Mucosa of descending colon (tissue), 3 donors: ENCODE data around the gene CD53. TPM values are rescaled to one million over a fixed set of nuclear protein-coding genes. Genes with fewer than 3 reads are reported as not detected.

Experiments used
- ATAC-seq: fragments of 200-7000 bp; cut with Tn5 transposase; one replicate; pipeline ENCODE4 v1.9.1; 2020; ENCODE audit warnings: mild to moderate bottlenecking, moderate library complexity
- DNase-seq, 3 donors: peaks; one replicate each; pipeline ENCODE4 v3.0.0-alpha.2; 2020
- H3K36me3 ChIP-seq: fragments of 200-600 bp; one replicate; pipeline ENCODE4 v1.8.0; 2021; ENCODE audit warnings: low read depth, mild to moderate bottlenecking
- H3K4me1 ChIP-seq: fragments of 200-600 bp; one replicate; pipeline ENCODE4 v1.8.0; 2021; ENCODE audit warnings: low read depth, mild to moderate bottlenecking
- H3K4me3 ChIP-seq: fragments of 200-600 bp; one replicate; pipeline ENCODE4 v1.8.0; 2021; ENCODE audit warnings: mild to moderate bottlenecking
- H3K9me3 ChIP-seq: fragments of 200-600 bp; one replicate; pipeline ENCODE4 v1.8.0; 2021; ENCODE audit warnings: mild to moderate bottlenecking
- intact Hi-C, 2 donors: fragments of 100-400 bp; cut with DNase I in 1 of 2; cut with micrococcal nuclease in 1 of 2; formaldehyde crosslinking; loops; one replicate each; pipeline versions ENCODE4 v1.11.0 to v1.11.1; 2022; cut with DNase I, micrococcal nuclease
- total RNA-seq, 3 donors: library from RNA; stranded (reverse); fragmentation: NEBNext Ultra II Directional in 2 of 3; extraction: Animal tissue kit (Norgen Biotek cat#: 25700) in 2 of 3; gene quantifications; one replicate each; pipeline versions ENCODE4 v1.2.1 to v1.2.4, GENCODE V29; 2021 to 2023
- TF ChIP-seq, protein P1 (sequence below): fragments of 200-600 bp; IDR thresholded peaks from one replicate; pipeline ENCODE4 v1.8.0; 2022; ENCODE audit warnings: antibody characterized with exemption, mild to moderate bottlenecking
- donor health status: DM: no; HTN: no; CAD: no; lungs with moderate emphysema.
- donor health status: DM: no; HTN: no; CAD: no.
- donor health status: DM: no; HTN: yes; CAD: no.

The CD53 gene
- total RNA-seq, 3 donors from 2014 or later, result 10.3 to 32.8 (median 28.2) TPM

DNA sequence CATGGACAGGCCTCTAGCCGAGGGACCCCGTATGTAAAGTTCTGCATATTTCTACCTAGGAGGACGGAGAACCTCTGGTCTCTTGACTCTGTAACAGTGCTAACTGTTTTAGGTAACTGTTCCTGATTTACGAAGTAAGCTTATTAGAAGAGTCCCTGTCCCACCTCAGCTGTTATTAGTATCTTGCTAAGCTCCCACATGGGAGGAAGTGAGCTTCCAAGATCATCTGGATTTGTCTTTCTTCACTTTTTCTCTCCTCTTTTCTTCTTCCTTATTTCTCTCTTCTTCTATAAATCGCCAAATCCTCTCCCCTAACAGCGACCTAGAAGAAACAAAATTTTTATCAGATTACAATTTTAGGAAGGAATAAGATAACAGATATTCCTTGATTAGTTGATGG, 4.4 kb downstream of the CD53 start:
- ATAC-seq, result no peak
- no peak for DNase-seq
- no peaks in the 10 kb centered on the region for H3K4me1 ChIP-seq
- H3K4me3 ChIP-seq, result no peak overlapping the region
- H3K9me3 ChIP-seq, result no peaks in the 10 kb centered on the region
- H3K36me3 ChIP-seq, result no peaks in the 10 kb centered on the region
- TF ChIP-seq, protein P1, sequence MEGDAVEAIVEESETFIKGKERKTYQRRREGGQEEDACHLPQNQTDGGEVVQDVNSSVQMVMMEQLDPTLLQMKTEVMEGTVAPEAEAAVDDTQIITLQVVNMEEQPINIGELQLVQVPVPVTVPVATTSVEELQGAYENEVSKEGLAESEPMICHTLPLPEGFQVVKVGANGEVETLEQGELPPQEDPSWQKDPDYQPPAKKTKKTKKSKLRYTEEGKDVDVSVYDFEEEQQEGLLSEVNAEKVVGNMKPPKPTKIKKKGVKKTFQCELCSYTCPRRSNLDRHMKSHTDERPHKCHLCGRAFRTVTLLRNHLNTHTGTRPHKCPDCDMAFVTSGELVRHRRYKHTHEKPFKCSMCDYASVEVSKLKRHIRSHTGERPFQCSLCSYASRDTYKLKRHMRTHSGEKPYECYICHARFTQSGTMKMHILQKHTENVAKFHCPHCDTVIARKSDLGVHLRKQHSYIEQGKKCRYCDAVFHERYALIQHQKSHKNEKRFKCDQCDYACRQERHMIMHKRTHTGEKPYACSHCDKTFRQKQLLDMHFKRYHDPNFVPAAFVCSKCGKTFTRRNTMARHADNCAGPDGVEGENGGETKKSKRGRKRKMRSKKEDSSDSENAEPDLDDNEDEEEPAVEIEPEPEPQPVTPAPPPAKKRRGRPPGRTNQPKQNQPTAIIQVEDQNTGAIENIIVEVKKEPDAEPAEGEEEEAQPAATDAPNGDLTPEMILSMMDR, result no peak
- intact Hi-C loops, result no loop called here

DNA sequence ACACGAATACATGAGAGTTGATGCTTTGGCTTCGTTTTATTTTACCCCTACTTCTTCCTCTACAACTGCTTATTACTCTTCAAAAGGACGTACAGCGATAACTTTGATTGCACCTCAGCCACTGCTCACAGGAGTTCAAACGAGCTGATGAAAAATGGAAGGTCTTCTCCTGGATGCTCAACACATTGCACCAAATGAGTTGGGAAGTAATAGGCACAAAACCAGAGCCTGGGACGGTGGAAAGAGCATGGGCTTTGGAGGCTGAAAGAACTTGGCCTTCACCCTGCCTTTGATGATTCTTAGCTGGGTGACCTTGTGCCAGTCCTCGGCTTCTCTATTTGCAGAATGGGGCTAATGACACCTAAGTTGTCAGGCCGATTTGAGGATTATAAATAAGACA, 4.8 kb downstream of the CD53 start:
- no peaks in the 10 kb centered on the region for H3K9me3 ChIP-seq
- no peak overlapping the region for H3K4me3 ChIP-seq
- DNase-seq, result no peak
- intact Hi-C loops, result no loop called here
- TF ChIP-seq, protein P1, result no peak
- H3K36me3 ChIP-seq, result no peaks in the 10 kb centered on the region
- no peak for ATAC-seq
- no peaks in the 10 kb centered on the region for H3K4me1 ChIP-seq

DNA sequence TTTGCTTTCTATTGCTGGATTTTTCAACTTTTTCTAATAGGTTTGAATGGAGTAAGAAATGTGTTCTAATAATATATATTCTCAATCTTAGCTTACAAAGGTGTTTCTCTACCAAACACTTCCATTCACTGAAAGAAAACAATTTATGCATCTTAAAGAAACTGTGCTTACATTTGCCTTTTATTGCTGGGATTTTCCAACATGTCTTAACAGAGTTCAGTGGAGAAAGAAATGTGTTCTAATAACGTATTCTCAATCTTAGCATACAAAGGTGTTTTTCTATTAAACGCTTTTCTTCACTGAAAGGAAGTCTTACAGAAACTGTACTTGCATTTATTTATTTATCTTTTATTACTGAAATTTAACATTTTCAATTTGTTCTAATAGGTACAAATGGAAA, 5.6 kb downstream of the CD53 start:
- no peaks in the 10 kb centered on the region for H3K36me3 ChIP-seq
- no peak for ATAC-seq
- no peaks in the 10 kb centered on the region for H3K4me1 ChIP-seq
- no peak for DNase-seq
- TF ChIP-seq, protein P1, result no peak
- H3K9me3 ChIP-seq, result no peaks in the 10 kb centered on the region
- H3K4me3 ChIP-seq, result no peak overlapping the region
- intact Hi-C loops, result no loop called here

DNA sequence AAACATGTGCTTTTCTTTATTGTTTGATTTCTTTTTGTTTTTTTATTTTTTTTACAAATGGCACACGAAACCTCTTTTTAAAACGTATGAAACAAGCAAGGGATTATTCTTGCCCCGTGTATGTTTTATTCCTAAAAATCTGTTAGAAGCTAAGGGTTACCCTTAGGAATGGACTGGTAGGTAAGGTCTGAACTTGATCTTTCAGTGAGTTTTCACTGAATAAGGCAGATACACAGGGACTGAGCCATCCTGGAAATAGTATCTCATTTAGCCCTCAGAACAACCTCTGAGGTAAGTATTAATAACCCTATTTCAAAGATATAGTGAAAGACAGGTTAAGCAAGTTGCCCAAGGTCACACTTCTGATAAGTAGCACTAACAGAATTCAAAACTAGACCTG, 6.0 kb downstream of the CD53 start:
- Histone ChIP-seq H3K36me3 (no peaks in the 10 kb centered on the region), H3K4me3 (no peak overlapping the region), H3K9me3 (no peaks in the 10 kb centered on the region), H3K4me1 (no peaks in the 10 kb centered on the region)
- intact Hi-C loops, result no loop called here
- ATAC-seq, result no peak
- TF ChIP-seq, protein P1, result no peak
- no peak for DNase-seq

DNA sequence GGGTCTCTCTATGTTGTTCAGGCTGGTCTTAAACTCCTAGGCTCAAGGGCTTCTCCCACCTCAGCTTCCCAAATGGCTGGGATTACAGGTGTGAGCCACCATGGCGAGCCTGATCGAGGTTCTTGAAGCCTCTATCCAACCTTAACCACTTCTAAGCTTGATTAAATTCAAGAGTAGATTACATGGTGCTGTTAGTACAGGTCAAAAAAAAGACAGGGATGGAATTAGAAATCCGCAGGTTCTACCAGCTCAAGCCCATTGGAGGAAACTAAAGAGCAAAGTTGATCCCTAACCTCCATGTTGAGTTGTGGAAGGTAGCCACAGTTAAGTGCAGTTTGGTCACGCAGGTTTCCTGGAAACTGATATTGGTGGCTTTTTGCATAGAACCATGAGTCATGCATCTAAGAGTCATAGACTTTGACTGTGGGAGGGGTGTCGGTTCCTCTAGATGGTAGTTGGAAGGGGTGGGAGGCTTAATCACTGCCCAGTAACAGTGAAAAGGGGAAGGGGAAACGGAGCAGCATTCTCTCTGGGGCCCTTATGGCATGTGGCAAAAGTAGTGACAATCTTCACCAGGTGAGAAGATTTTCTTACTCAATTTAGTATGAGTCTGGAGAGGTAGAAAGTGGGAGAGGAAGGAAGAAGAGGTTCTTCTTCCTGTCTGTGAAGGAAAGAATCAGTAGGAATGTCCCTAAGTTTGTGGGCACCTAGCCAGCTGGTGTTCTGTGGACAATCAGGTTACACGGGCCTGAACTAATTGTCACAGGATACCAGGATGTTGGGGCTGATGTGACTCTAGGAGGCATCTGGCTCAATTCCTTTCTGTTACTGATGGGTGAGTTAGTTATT, 7.0 kb downstream of the CD53 start:
- DNase-seq (peak in 1 of 3 donors; percentile 27), ATAC-seq (peak; percentile 76)
- Histone ChIP-seq H3K4me3 (no peak overlapping the region), H3K4me1 (no peaks in the 10 kb centered on the region), H3K36me3 (no peaks in the 10 kb centered on the region), H3K9me3 (no peaks in the 10 kb centered on the region)
- TF ChIP-seq, protein P1, result no peak
- intact Hi-C loops, result no loop called here
